Measurements from ENCODE around the gene GSTO1. TPM values are rescaled to one million over a fixed set of nuclear protein-coding genes. Genes with fewer than 3 reads are reported as not detected.
"Not testable (repeated sequence)": the region's sequence is repeated elsewhere in the genome, so short reads cannot be mapped to it uniquely, and the experiment has no call there.

Gene GSTO1
- total RNA-seq, 1 donor from 2014 or later = 85.9 TPM

DNA sequence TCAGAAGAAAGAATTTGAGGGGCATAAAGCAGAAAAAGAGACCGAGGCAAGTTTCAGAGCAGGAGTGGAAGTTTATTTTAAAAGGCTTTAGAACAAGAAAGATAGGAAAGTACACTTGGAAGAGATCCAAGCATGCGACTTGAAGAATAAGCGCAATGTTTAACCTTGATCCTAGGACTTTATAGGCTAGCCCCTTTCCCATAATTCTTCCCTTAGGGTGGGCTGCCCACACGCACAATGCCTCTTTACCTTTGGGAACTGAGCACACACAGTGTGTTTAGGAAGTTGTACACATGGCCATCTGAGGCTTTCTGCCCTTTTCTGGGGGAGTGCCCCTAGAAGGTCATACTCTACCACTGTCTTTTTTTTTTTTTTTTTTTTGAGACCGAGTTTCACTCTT is 11.2 kb upstream of the GSTO1 start:
- Mint-ChIP-seq H3K4me1 (peaks cover 6% of the 10 kb centered on the region), H3K27ac (ENCODE audit: unreplicated experiment) (no peak overlapping the region)
- DNase-seq (ENCODE audit: low read depth, low spot score) = no peak

GRCh38 chr10:104245066-104245632 is 9.5 kb upstream of the GSTO1 start:
- no peak overlapping the region for H3K27ac Mint-ChIP-seq (ENCODE audit: unreplicated experiment)
- H3K9me3 Mint-ChIP-seq = peaks cover 6% of the 10 kb centered on the region
- H3K4me1 Mint-ChIP-seq = peaks cover 6% of the 10 kb centered on the region
- TF ChIP-seq, protein P1, sequence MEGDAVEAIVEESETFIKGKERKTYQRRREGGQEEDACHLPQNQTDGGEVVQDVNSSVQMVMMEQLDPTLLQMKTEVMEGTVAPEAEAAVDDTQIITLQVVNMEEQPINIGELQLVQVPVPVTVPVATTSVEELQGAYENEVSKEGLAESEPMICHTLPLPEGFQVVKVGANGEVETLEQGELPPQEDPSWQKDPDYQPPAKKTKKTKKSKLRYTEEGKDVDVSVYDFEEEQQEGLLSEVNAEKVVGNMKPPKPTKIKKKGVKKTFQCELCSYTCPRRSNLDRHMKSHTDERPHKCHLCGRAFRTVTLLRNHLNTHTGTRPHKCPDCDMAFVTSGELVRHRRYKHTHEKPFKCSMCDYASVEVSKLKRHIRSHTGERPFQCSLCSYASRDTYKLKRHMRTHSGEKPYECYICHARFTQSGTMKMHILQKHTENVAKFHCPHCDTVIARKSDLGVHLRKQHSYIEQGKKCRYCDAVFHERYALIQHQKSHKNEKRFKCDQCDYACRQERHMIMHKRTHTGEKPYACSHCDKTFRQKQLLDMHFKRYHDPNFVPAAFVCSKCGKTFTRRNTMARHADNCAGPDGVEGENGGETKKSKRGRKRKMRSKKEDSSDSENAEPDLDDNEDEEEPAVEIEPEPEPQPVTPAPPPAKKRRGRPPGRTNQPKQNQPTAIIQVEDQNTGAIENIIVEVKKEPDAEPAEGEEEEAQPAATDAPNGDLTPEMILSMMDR (conservative IDR thresholded peaks at IDR 0.05) = no peak
- DNase-seq (ENCODE audit: low read depth, low spot score) = no peak
- H3K27me3 Mint-ChIP-seq (ENCODE audit: low read depth) = peaks cover 7% of the 10 kb centered on the region
- H3K36me3 Mint-ChIP-seq (ENCODE audit: low read depth) = peaks cover 4% of the 10 kb centered on the region
- H3K4me3 Mint-ChIP-seq = no peak overlapping the region

More for the DNA sequence above, 11.2 kb upstream of the GSTO1 start:
- TF ChIP-seq, protein P1 (conservative IDR thresholded peaks at IDR 0.05) = no peak
- Mint-ChIP-seq H3K27me3 (ENCODE audit: low read depth) (peaks cover 12% of the 10 kb centered on the region), H3K9me3 (peaks cover 6% of the 10 kb centered on the region), H3K4me3 (no peak overlapping the region), H3K36me3 (ENCODE audit: low read depth) (peaks cover 4% of the 10 kb centered on the region)

- DNase-seq (ENCODE audit: low read depth, low spot score) = no peak
- H3K36me3 Mint-ChIP-seq (ENCODE audit: low read depth) = peaks cover 4% of the 10 kb centered on the region
- no peak overlapping the region for H3K27ac Mint-ChIP-seq (ENCODE audit: unreplicated experiment)
- TF ChIP-seq, protein P1 (conservative IDR thresholded peaks at IDR 0.05) = no peak
- H3K4me3 Mint-ChIP-seq = no peak overlapping the region
- peaks cover 14% of the 10 kb centered on the region for H3K4me1 Mint-ChIP-seq
- H3K9me3 Mint-ChIP-seq = peaks cover 6% of the 10 kb centered on the region
- peaks cover 6% of the 10 kb centered on the region for H3K27me3 Mint-ChIP-seq (ENCODE audit: low read depth)
These were observed 7.7 kb upstream of the GSTO1 start for GRCh38 chr10:104246976-104247375.

DNA sequence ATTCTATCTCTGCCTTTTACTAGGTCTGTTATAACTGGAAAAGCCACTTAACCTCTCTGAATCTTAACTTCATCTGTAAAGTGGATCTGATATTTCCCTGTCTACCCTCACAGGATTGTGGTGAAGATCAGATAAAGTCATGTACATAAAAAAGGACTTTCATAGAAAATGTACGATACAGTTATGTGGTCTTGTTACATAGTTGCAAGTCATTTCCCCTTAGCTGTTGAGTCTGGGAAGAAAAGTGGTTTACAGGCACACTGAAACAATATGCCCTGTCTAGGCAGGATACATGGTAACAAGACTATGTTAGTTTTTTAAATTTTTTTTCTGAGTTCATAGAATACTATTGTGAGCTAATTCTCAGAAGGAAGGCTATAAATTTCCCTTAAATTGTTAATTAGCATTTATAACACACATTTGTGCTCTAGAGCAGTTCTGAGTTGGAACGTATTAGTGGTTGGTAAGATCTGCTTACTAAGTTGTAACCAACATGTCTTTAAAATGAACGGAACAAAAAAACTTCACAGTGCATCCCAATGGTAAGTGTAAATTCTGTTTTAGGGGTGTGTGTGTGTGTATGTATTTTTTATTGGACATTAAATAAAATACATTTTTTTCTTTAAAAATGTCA is 7.1 kb upstream of the GSTO1 start:
- H3K27me3 Mint-ChIP-seq (ENCODE audit: low read depth) = peaks cover 9% of the 10 kb centered on the region
- no peak overlapping the region for H3K4me3 Mint-ChIP-seq

GRCh38 chr10:104248931-104249330 is 5.8 kb upstream of the GSTO1 start:
- Mint-ChIP-seq H3K27me3 (ENCODE audit: low read depth) (peaks cover 15% of the 10 kb centered on the region), H3K4me1 (peaks cover 16% of the 10 kb centered on the region)
- not testable (repeated sequence) for H3K9me3 Mint-ChIP-seq; H3K27ac Mint-ChIP-seq (ENCODE audit: unreplicated experiment); DNase-seq (ENCODE audit: low read depth, low spot score); H3K4me3 Mint-ChIP-seq; H3K36me3 Mint-ChIP-seq (ENCODE audit: low read depth)

More for the DNA sequence above, 7.1 kb upstream of the GSTO1 start:
- H3K9me3 Mint-ChIP-seq = peaks cover 6% of the 10 kb centered on the region
- no peak for DNase-seq (ENCODE audit: low read depth, low spot score)
- no peak overlapping the region for H3K27ac Mint-ChIP-seq (ENCODE audit: unreplicated experiment)
- H3K36me3 Mint-ChIP-seq (ENCODE audit: low read depth) = peaks cover 4% of the 10 kb centered on the region
- TF ChIP-seq, protein P1 (conservative IDR thresholded peaks at IDR 0.05) = no peak
- peaks cover 14% of the 10 kb centered on the region for H3K4me1 Mint-ChIP-seq

GRCh38 chr10:104250371-104250770 is 4.3 kb upstream of the GSTO1 start:
- Mint-ChIP-seq H3K27ac (ENCODE audit: unreplicated experiment) (no peak overlapping the region), H3K36me3 (ENCODE audit: low read depth) (peaks cover 4% of the 10 kb centered on the region), H3K4me3 (peak overlapping the region; percentile 25), H3K4me1 (peaks cover 24% of the 10 kb centered on the region), H3K9me3 (peaks cover 6% of the 10 kb centered on the region), H3K27me3 (ENCODE audit: low read depth) (peaks cover 17% of the 10 kb centered on the region)
- TF ChIP-seq, protein P1 (conservative IDR thresholded peaks at IDR 0.05) = no peak
- DNase-seq (ENCODE audit: low read depth, low spot score) = no peak
